GM06990 (cell line): ENCODE measurements around the gene SORBS1.

Experiments
- DNase-seq: peaks from one replicate; pipeline ENCODE4 v3.0.0-alpha.2; 2011; ENCODE audit not compliant: insufficient read length; ENCODE audit errors: extremely low read depth
- H3K27me3 ChIP-seq: replicated peaks from 2 replicates; pipeline ENCODE4 v1.6.0; 2011; ENCODE audit warnings: low read length; ENCODE audit not compliant: control insufficient read depth, insufficient read depth
- H3K36me3 ChIP-seq: 2 replicates; pipeline ENCODE4 v1.5.1; 2011; ENCODE audit warnings: low read length; ENCODE audit not compliant: control insufficient read depth, insufficient read depth
- H3K4me3 ChIP-seq: replicated peaks from 2 replicates; pipeline ENCODE4 v1.5.1; 2011; ENCODE audit warnings: low read depth, mild to moderate bottlenecking, control low read depth, low read length
- CTCF ChIP-seq: IDR thresholded peaks from 2 replicates; pipeline ENCODE4 v1.5.1; 2011; ENCODE audit warnings: low read length, control low read depth, mild to moderate bottlenecking, inconsistent platforms; ENCODE audit not compliant: insufficient read depth, poor library complexity, severe bottlenecking

Gene SORBS1

DNA sequence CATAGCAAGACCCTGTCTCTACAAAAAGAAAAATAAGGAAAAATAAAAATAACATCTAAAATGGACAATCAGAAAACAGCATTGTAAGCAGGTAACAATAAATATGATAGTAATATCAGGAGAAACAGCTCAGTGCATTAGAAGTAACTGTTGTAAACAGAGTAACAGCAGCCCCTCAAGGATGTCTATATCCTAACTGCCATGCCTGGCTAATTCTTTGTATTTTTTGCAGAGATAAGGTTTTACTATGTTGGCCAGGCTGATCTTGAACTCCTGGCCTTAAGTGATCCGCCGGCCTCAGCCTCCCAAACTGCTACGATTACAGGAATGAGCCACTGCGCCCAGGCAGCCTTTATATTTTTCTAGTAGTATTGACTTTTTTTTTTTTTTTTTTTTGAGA, 7.5 kb downstream of the SORBS1 start:
- DNase-seq: no peak
- no peaks in the 10 kb centered on the region; the same call in 1 of the 2 replicates for H3K27me3 ChIP-seq
- no peak overlapping the region for H3K4me3 ChIP-seq
- H3K36me3 ChIP-seq: no peaks in the 10 kb centered on the region
- TF ChIP-seq CTCF: no peak

DNA sequence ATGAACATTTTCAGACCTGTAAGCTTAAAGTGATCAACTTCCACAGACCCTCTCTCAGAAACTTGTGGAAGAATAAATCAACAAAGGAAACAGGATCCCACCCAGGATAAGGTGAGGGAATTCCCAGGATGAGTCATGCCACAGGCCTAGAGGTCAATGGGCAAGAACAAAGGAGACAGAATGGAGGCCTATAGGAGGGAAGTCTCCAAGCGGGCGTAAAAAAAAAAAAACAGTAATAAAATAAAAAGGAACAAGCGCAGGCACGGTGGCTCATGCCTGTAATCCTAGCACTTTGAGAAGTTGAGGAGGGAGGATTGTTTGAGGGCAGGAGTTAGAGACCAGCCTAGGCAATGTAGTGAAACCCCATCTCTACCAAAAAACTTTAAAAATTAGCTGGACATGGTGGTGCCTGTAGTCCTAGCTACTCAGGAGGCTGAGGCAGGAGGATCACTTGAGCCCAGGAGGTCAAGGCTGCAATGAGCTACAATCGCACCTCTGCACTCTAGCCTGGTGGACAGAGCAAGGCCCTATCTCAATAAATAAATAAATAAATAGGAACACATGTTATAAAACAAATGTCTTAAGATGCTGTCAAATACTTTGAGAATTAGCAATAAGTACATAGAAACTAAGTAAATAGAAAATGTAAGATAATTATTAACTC, 8.4 kb downstream of the SORBS1 start:
- no peak overlapping the region for H3K4me3 ChIP-seq
- no peak for TF ChIP-seq CTCF
- no peak for DNase-seq
- H3K27me3 ChIP-seq: peaks cover 2% of the 10 kb centered on the region
- no peaks in the 10 kb centered on the region for H3K36me3 ChIP-seq

DNA sequence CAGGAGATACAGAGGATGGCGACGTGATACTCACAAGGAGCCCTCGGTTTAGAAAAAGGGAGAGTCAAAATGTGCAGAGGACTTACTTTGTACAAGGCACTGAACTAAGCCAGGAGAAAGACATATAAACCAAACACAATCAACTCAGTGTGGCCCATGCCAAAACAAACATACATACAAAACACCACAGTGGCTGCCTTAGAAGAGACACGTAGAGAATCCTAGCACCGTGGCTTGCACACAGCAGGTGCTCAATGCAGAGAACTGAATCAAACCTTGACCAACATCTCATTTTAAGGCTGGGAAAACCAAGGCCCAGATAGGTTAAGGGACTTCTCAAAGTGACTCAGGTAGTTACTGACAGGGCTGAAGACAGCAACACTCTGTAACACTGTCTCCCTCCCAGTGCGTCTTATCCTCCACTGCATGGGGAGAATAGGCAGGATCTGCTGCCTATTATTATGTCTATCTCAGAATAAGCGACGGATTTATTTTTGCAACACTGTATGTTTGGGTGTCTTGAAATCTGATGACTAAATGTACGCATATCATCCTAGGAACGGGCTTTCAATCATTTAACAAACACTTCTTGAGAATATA, 11.0 kb downstream of the SORBS1 start:
- TF ChIP-seq CTCF: no peak
- Histone ChIP-seq H3K4me3 (no peak overlapping the region), H3K36me3 (no peaks in the 10 kb centered on the region), H3K27me3 (peaks cover 2% of the 10 kb centered on the region)
- no peak for DNase-seq

DNA sequence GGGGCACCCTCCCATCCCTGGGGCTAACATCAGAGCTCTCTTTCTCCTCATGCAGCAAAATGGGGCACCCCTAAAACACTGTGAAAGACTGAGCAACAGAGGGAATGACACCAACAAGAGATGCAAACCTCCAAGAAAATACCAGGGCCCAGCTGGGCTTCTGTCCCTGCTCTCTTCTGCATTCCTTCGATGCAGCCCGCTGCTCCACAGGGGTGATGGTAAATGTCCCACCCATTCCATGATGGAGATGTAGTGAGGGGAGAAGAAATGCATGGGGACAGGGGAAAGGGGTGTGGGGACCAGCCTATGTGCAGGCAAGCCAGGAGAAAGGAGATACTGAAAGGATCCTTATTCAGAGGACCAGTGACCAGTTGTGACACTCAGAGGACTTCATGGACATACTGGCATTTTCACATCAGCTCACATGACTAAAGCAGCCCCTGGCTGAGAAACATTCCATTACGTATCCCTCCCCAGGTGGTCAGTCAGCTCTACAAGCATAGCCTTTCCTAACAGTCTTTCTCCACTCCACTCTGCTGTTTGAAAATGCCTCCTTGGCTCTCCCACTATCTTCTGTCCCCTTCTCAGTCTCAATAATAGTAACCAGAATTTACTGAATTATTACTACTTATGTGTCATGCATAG, 13.3 kb downstream of the SORBS1 start:
- peaks cover 2% of the 10 kb centered on the region for H3K27me3 ChIP-seq
- DNase-seq: no peak
- TF ChIP-seq CTCF: no peak
- H3K4me3 ChIP-seq: no peak overlapping the region
- no peaks in the 10 kb centered on the region for H3K36me3 ChIP-seq

DNA sequence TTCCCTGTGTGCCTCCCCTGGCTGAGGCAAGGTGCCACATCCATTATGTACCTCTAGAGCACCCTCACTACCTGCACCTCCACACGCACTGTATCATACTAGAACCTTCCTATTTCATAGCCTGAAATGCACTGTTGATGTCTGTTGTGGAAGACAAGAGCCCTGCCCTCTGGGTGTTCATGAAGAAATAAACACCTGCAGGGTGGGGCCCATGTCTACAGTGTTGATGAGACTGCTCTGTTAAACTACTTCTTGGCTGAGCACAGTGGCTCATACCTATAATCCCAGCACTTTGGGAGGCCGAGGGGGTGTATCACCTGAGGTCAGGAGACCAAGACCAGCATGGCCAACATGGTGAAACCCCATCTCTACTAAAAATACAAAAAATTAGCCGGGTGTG, 14.0 kb downstream of the SORBS1 start:
- DNase-seq: no peak
- no peak for TF ChIP-seq CTCF
- Histone ChIP-seq H3K27me3 (peaks cover 2% of the 10 kb centered on the region), H3K4me3 (no peak overlapping the region), H3K36me3 (no peaks in the 10 kb centered on the region)
